Measurements from ENCODE around the gene P2RY2. TPM values are rescaled to one million over a fixed set of nuclear protein-coding genes. Genes with fewer than 3 reads are reported as not detected.

The P2RY2 gene
- polyA plus RNA-seq, 1 of the 3 experiments (the other 2 are of a cell fraction), result 0.12 TPM

GRCh38 chr11:73248526-73249185 lies 30.6 kb downstream of the P2RY2 start:
- H3K9me2 ChIP-seq, result no peaks in the 10 kb centered on the region
- WGBS (ENCODE audit: low lambda C conversion rate), result 93% methylated on average over 3 of the region's 3 CpGs
- H3K9ac ChIP-seq, result no peak overlapping the region
- H3K27ac ChIP-seq (ENCODE audit: low read depth in 2 of 2, low read length in 1 of 2), result no peak overlapping the region
- no peaks in the 10 kb centered on the region for H3K79me2 ChIP-seq (ENCODE audit: insufficient read depth)
- CTCF ChIA-PET, result interaction anchor here (0.8 to 1.6 kb wide), 4 partner anchors 12 to 145 kb away, joined by 3 to 9 read pairs (median 4); no protein-coding TSS in a partner anchor
- TF ChIP-seq CTCF (IDR thresholded peaks at IDR 0.05) (no peak), RAD21 (IDR thresholded peaks at IDR 0.05; ENCODE audit: low read length) (no peak), SMC3 (IDR thresholded peaks at IDR 0.05; ENCODE audit: low read depth, low read length) (no peak), GATA2 (CRISPR knock-in tag; IDR thresholded peaks at IDR 0.05) (no peak), RCOR1 (IDR thresholded peaks at IDR 0.05; ENCODE audit: low read length) (no peak), POLR2AphosphoS5 (IDR thresholded peaks at IDR 0.05; ENCODE audit: low read depth, low read length) (no peak), REST (IDR thresholded peaks at IDR 0.05; ENCODE audit: low read depth, low read length) (no peak), SIN3A (IDR thresholded peaks at IDR 0.05; ENCODE audit: borderline replicate concordance, low read depth, low read length) (no peak), FOXM1 (IDR thresholded peaks at IDR 0.05; ENCODE audit: low read depth) (no peak), YY1 (IDR thresholded peaks at IDR 0.05; ENCODE audit: low read depth) (no peak), CHD2 (IDR thresholded peaks at IDR 0.05; ENCODE audit: low read length, partially characterized antibody) (no peak), TEAD4 (IDR thresholded peaks at IDR 0.05; ENCODE audit: borderline replicate concordance, insufficient read depth) (no peak)
- POLR2A ChIA-PET, result no interaction called here
- H3K9me3 ChIP-seq, result no peaks in the 10 kb centered on the region
- no peak overlapping the region for H3K4me3 ChIP-seq (ENCODE audit: low read depth in 2 of 2, low read length in 1 of 2)
- H3K4me1 ChIP-seq (ENCODE audit: control insufficient read depth in 1 of 2, insufficient read depth in 2 of 2, low read depth in 1 of 2, low read length in 1 of 2), result peaks cover 0 to 13% of the 10 kb centered on the region in 2 experiments; a peak in 2 of 4 replicates
- no peak overlapping the region for H2AFZ ChIP-seq (ENCODE audit: low read depth)
- H4K20me1 ChIP-seq (ENCODE audit: insufficient read depth), result no peaks in the 10 kb centered on the region
- no peaks in the 10 kb centered on the region for H3K27me3 ChIP-seq (ENCODE audit: insufficient read depth)
- H3F3A ChIP-seq (replicated peaks; ENCODE audit: insufficient read depth), result peaks cover 7% of the 10 kb centered on the region
- DNase-seq, result no peak
- no peaks in the 10 kb centered on the region for H3K36me3 ChIP-seq (replicated peaks in 1 of 2; ENCODE audit: control insufficient read depth in 1 of 2, insufficient read depth in 2 of 2, low read length in 1 of 2)
- H3K4me2 ChIP-seq, result no peak overlapping the region
